Activated CD4-positive, alpha-beta memory T cell treated with anti-CD3 and anti-CD28 coated beads for 36 hours (primary cell): ENCODE results near the gene ABCA13. TPM values are rescaled to one million over a fixed set of nuclear protein-coding genes. Genes with fewer than 3 reads are reported as not detected.

ENCODE experiments used
- CTCF ChIA-PET: fragments of 350-600 bp; sonication (Branson Sonifier 250); formaldehyde crosslinking; loops from one replicate; lab custom pipeline; 2021; ENCODE audit warnings: antibody characterized with exemption, inconsistent platforms; lab: Charles Lee
- POLR2A ChIA-PET: fragments of 350-600 bp; sonication (Branson Sonifier 250); formaldehyde crosslinking; loops from one replicate; lab custom pipeline; 2021; ENCODE audit warnings: antibody characterized with exemption; lab: Charles Lee
- DNase-seq: peaks from one replicate; pipeline ENCODE4 v3.0.0-alpha.2; 2020
- H3K27ac Mint-ChIP-seq: one replicate; pipeline ENCODE4 v1.8.0; 2021; ENCODE audit warnings: mixed read lengths
- H3K27me3 Mint-ChIP-seq: one replicate; pipeline ENCODE4 v1.8.0; 2021; ENCODE audit warnings: mixed read lengths
- H3K36me3 Mint-ChIP-seq: one replicate; pipeline ENCODE4 v1.8.0; 2021; ENCODE audit warnings: mixed read lengths
- H3K4me1 Mint-ChIP-seq: one replicate; pipeline ENCODE4 v1.8.0; 2021; ENCODE audit warnings: low read depth, mixed read lengths
- H3K4me3 Mint-ChIP-seq: one replicate; pipeline ENCODE4 v1.8.0; 2021; ENCODE audit warnings: mild to moderate bottlenecking, mixed read lengths
- H3K9me3 Mint-ChIP-seq: one replicate; pipeline ENCODE4 v1.8.0; 2021; ENCODE audit warnings: mixed read lengths
- intact Hi-C: fragments of 100-400 bp; cut with micrococcal nuclease; formaldehyde crosslinking; loops from one replicate; pipeline ENCODE4 v1.15.1; 2023
- total RNA-seq, 2 experiments: library from RNA; stranded (reverse); gene quantifications; one replicate each; pipeline ENCODE4 v1.2.3, GENCODE V29; 2021

The ABCA13 gene
- total RNA-seq, 2 experiments from 2014 or later: not detected

GRCh38 chr7:48312151-48312550 lies 140.9 kb downstream of the ABCA13 start:
- no peaks in the 10 kb centered on the region for H3K4me1 Mint-ChIP-seq
- H3K36me3 Mint-ChIP-seq: no peaks in the 10 kb centered on the region
- POLR2A ChIA-PET: no interaction called here
- no peak overlapping the region for H3K27ac Mint-ChIP-seq
- no peak overlapping the region for H3K4me3 Mint-ChIP-seq
- no peaks in the 10 kb centered on the region for H3K9me3 Mint-ChIP-seq
- no peaks in the 10 kb centered on the region for H3K27me3 Mint-ChIP-seq
- intact Hi-C loops: no loop called here
- DNase-seq: no peak
- CTCF ChIA-PET: interaction anchor here (1.0 kb wide), 1 partner anchor 11 kb away, joined by 3 read pairs; no protein-coding TSS in a partner anchor

GRCh38 chr7:48316768-48317167 lies 145.5 kb downstream of the ABCA13 start:
- no peak overlapping the region for H3K27ac Mint-ChIP-seq
- no peaks in the 10 kb centered on the region for H3K9me3 Mint-ChIP-seq
- no peaks in the 10 kb centered on the region for H3K4me1 Mint-ChIP-seq
- H3K4me3 Mint-ChIP-seq: no peak overlapping the region
- no peak for DNase-seq
- ChIA-PET CTCF (no interaction called here), POLR2A (no interaction called here)
- intact Hi-C loops: no loop called here
- no peaks in the 10 kb centered on the region for H3K36me3 Mint-ChIP-seq
- H3K27me3 Mint-ChIP-seq: peaks cover 3% of the 10 kb centered on the region

GRCh38 chr7:48317360-48317759 lies 146.1 kb downstream of the ABCA13 start:
- no peak for DNase-seq
- Mint-ChIP-seq H3K9me3 (no peaks in the 10 kb centered on the region), H3K27ac (no peak overlapping the region), H3K4me3 (no peak overlapping the region), H3K4me1 (no peaks in the 10 kb centered on the region), H3K36me3 (no peaks in the 10 kb centered on the region), H3K27me3 (peaks cover 3% of the 10 kb centered on the region)
- intact Hi-C loops: no loop called here
- ChIA-PET CTCF (no interaction called here), POLR2A (no interaction called here)

GRCh38 chr7:48321319-48322010 lies 150.2 kb downstream of the ABCA13 start:
- DNase-seq: no peak
- intact Hi-C loops: no loop called here
- CTCF ChIA-PET: no interaction called here
- no peaks in the 10 kb centered on the region for H3K4me1 Mint-ChIP-seq
- no peaks in the 10 kb centered on the region for H3K36me3 Mint-ChIP-seq
- H3K4me3 Mint-ChIP-seq: no peak overlapping the region
- POLR2A ChIA-PET: no interaction called here
- peaks cover 3% of the 10 kb centered on the region for H3K27me3 Mint-ChIP-seq
- no peak overlapping the region for H3K27ac Mint-ChIP-seq
- H3K9me3 Mint-ChIP-seq: peaks cover 17% of the 10 kb centered on the region

- intact Hi-C loops: no loop called here
- Mint-ChIP-seq H3K4me3 (no peak overlapping the region), H3K27ac (no peak overlapping the region), H3K36me3 (no peaks in the 10 kb centered on the region), H3K4me1 (no peaks in the 10 kb centered on the region), H3K9me3 (no peaks in the 10 kb centered on the region), H3K27me3 (no peaks in the 10 kb centered on the region)
- DNase-seq: no peak
- ChIA-PET POLR2A (no interaction called here), CTCF (no interaction called here)
Observed at GRCh38 chr7:48337012-48337621, 165.9 kb downstream of the ABCA13 start.

GRCh38 chr7:48337781-48338180 lies 166.5 kb downstream of the ABCA13 start:
- H3K27ac Mint-ChIP-seq: no peak overlapping the region

GRCh38 chr7:48347230-48347825 lies 176.1 kb downstream of the ABCA13 start:
- Mint-ChIP-seq H3K36me3 (no peaks in the 10 kb centered on the region), H3K27me3 (peaks cover 1% of the 10 kb centered on the region), H3K27ac (no peak overlapping the region), H3K4me3 (no peak overlapping the region), H3K9me3 (no peaks in the 10 kb centered on the region), H3K4me1 (no peaks in the 10 kb centered on the region)
- intact Hi-C loops: no loop called here
- ChIA-PET CTCF (no interaction called here), POLR2A (no interaction called here)
- no peak for DNase-seq

More at GRCh38 chr7:48337781-48338180, 166.5 kb downstream of the ABCA13 start:
- intact Hi-C loops: no loop called here
- H3K27me3 Mint-ChIP-seq: no peaks in the 10 kb centered on the region
- no peak for DNase-seq
- H3K4me3 Mint-ChIP-seq: no peak overlapping the region
- no peaks in the 10 kb centered on the region for H3K4me1 Mint-ChIP-seq
- ChIA-PET POLR2A (no interaction called here), CTCF (no interaction called here)
- no peaks in the 10 kb centered on the region for H3K9me3 Mint-ChIP-seq
- H3K36me3 Mint-ChIP-seq: no peaks in the 10 kb centered on the region

GRCh38 chr7:48350515-48350914 lies 179.3 kb downstream of the ABCA13 start:
- Mint-ChIP-seq H3K27me3 (peaks cover 4% of the 10 kb centered on the region), H3K4me3 (no peak overlapping the region), H3K4me1 (no peaks in the 10 kb centered on the region), H3K27ac (no peak overlapping the region), H3K36me3 (no peaks in the 10 kb centered on the region), H3K9me3 (no peaks in the 10 kb centered on the region)
- POLR2A ChIA-PET: no interaction called here
- intact Hi-C loops: no loop called here
- CTCF ChIA-PET: no interaction called here
- no peak for DNase-seq

GRCh38 chr7:48351900-48352299 lies 180.6 kb downstream of the ABCA13 start:
- H3K27ac Mint-ChIP-seq: no peak overlapping the region
- ChIA-PET CTCF (no interaction called here), POLR2A (no interaction called here)
- no peaks in the 10 kb centered on the region for H3K9me3 Mint-ChIP-seq
- DNase-seq: no peak
- H3K27me3 Mint-ChIP-seq: peaks cover 4% of the 10 kb centered on the region
- no peaks in the 10 kb centered on the region for H3K36me3 Mint-ChIP-seq
- no peak overlapping the region for H3K4me3 Mint-ChIP-seq
- intact Hi-C loops: no loop called here
- H3K4me1 Mint-ChIP-seq: no peaks in the 10 kb centered on the region

GRCh38 chr7:48355346-48355745 lies 184.1 kb downstream of the ABCA13 start:
- H3K4me3 Mint-ChIP-seq: no peak overlapping the region
- no peaks in the 10 kb centered on the region for H3K36me3 Mint-ChIP-seq
- CTCF ChIA-PET: no interaction called here
- no peaks in the 10 kb centered on the region for H3K9me3 Mint-ChIP-seq
- POLR2A ChIA-PET: no interaction called here
- DNase-seq: no peak
- H3K27me3 Mint-ChIP-seq: peaks cover 2% of the 10 kb centered on the region
- H3K4me1 Mint-ChIP-seq: no peaks in the 10 kb centered on the region
- intact Hi-C loops: no loop called here
- no peak overlapping the region for H3K27ac Mint-ChIP-seq

GRCh38 chr7:48360574-48360973 lies 189.3 kb downstream of the ABCA13 start:
- H3K27ac Mint-ChIP-seq: no peak overlapping the region
- no peak for DNase-seq

GRCh38 chr7:48363174-48363573 lies 191.9 kb downstream of the ABCA13 start:
- H3K36me3 Mint-ChIP-seq: no peaks in the 10 kb centered on the region
- no peaks in the 10 kb centered on the region for H3K4me1 Mint-ChIP-seq
- no peaks in the 10 kb centered on the region for H3K9me3 Mint-ChIP-seq
- no peak overlapping the region for H3K4me3 Mint-ChIP-seq
- H3K27me3 Mint-ChIP-seq: no peaks in the 10 kb centered on the region
- H3K27ac Mint-ChIP-seq: no peak overlapping the region
- ChIA-PET CTCF (no interaction called here), POLR2A (no interaction called here)
- no peak for DNase-seq
- intact Hi-C loops: no loop called here

More at GRCh38 chr7:48360574-48360973, 189.3 kb downstream of the ABCA13 start:
- Mint-ChIP-seq H3K9me3 (no peaks in the 10 kb centered on the region), H3K27me3 (no peaks in the 10 kb centered on the region), H3K36me3 (no peaks in the 10 kb centered on the region), H3K4me3 (no peak overlapping the region), H3K4me1 (no peaks in the 10 kb centered on the region)
- POLR2A ChIA-PET: no interaction called here
- intact Hi-C loops: no loop called here
- CTCF ChIA-PET: no interaction called here
